GM19099 (cell line): ENCODE data around the gene RASA1.

ENCODE experiments used
- POLR2A ChIP-seq: IDR thresholded peaks from 3 replicates; pipeline ENCODE4 v1.6.1; 2011; ENCODE audit warnings: low read depth; ENCODE audit not compliant: insufficient read length; ENCODE audit errors: extremely low read depth

RASA1 gene

DNA sequence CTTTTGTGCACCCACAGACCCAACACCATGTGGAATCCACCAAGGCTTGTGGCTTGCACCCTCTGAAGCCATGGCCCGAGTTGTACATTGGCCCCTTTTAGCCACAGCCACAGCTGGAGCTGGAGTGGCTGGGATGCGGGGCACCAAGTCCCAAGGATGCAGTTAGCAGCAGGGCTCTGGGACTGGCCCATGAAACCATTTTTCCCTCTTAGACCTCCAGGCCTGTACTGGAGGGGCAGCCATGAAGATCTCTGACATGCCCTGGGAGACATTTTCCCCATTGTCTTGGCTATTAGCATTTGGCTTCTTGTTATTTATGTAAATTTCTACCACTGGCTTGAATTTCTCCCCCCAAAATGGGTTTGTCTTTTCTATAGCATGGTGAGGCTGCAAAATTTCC lies 51.8 kb downstream of the RASA1 start:
- TF ChIP-seq POLR2A = no peak

DNA sequence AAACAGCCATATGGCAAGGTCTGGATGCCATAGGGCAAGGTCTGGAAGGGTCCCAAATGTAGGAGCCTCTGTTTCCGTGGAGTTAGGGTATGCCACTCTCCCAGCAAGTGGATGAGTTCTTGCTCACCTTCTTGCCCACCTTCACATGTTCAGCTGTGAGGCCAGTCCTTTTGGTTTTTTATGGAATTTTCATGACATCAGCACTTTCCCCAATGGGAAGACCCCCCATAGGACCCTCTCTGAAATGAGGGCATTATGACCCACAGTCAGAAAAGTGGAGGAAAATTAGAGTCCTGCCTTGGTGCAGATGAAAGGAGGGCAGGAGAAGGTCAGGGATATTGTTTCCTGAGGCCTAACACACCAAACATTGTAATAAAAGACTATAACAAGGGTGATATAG lies 53.9 kb downstream of the RASA1 start:
- TF ChIP-seq POLR2A = no peak

- TF ChIP-seq POLR2A = no peak
Observed at GRCh38 chr5:87322381-87322780, 54.7 kb downstream of the RASA1 start.

- no peak for TF ChIP-seq POLR2A
Observed at GRCh38 chr5:87327998-87328397, 60.3 kb downstream of the RASA1 start.

DNA sequence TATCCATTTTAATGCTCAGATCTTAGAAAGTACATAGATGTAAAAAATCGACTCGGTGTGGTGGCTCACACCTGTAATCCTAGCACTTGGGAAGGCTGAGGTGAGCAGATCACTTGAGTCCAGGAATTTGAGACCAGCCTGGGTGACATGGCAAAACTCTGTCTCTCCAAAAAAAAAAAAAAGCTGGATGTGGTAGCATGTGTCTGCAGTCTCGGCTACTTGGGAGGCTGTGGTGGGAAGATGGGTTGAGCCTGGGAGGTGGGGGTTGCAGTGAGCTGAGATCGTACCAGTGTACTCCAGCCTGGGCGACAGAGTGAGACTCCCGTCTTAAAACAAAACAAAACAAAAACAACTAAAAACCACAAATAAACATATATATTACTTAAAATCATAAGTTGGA lies 61.4 kb downstream of the RASA1 start:
- no peak for TF ChIP-seq POLR2A

DNA sequence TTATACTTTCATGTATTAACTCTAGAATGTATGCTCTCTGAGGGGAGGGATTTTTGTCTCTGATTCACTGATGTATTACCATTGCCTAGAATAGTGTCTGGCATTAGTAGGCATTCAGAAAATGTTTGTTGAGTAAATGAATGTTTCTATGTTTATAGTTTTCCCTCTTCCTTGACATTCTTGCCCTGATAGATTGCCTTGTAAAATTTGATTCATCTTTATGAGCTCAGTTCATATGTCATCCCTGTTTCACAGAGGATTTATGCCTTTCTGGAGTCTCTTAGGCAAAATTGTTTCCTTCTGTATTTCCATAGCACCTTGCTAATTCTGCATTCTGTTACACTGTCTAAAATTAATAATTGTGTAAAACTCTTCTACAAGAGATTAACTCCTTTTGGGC lies 72.3 kb downstream of the RASA1 start:
- TF ChIP-seq POLR2A = no peak

GRCh38 chr5:87340716-87341115 lies 73.0 kb downstream of the RASA1 start:
- TF ChIP-seq POLR2A = no peak

DNA sequence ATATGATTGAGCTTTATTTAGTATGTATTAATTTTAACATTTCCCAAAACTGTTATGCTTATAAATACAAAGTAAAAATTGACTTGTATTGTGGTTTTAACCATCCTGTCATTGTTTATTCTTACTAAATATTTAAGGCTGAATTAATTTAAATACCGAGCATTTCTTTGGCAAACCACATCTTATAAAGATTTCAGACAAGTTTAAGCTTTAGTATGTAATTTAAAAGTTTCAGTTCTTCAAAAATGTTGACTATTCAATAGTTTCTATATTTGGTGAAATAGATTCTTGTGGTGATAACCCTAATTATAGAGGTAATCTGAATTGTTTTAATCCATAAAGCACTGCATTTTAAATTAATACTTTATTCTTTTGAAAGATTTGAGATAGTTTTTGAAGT lies 79.6 kb downstream of the RASA1 start:
- TF ChIP-seq POLR2A = no peak

DNA sequence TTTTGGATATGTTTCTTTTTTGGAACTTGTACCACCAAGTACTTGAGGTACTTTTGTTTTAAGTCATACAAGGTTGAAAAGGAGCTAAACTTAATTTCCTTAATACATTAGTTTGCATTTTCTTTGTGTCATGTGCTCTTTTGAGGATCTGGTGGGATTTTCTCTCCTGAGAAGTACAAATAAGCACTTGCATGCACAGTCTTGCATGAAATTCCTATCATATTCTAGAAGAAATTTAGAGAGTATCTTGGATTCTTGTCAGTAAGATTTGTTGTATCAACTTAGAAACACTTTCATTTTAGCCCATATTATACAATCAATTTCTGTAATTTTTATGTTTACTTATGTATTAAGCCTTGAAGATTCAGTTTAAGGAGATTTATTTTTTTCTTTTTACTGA lies 80.2 kb downstream of the RASA1 start:
- no peak for TF ChIP-seq POLR2A

DNA sequence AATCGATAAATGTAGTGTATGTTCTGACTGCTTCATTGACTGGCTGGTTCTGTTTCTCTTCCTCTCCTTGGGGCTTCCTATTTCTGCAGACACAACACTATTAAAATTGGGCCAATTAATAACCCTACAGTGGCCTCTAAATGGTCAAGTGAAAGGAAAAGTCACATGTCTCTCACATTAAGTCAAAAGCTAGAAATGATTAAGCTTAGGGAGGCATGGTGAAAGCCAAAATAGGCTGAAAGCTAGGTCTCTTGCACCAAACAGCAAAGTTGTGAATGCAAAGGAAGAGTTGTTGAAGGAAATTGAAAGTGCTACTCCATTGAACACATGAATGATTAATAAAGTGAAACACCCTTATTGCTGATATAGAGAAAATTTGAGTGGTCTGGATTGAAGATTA lies 86.8 kb downstream of the RASA1 start:
- no peak for TF ChIP-seq POLR2A

- TF ChIP-seq POLR2A = no peak
Observed at GRCh38 chr5:87359106-87359505, 91.4 kb downstream of the RASA1 start.

- TF ChIP-seq POLR2A = no peak
Observed at GRCh38 chr5:87360132-87360531, 92.4 kb downstream of the RASA1 start.

DNA sequence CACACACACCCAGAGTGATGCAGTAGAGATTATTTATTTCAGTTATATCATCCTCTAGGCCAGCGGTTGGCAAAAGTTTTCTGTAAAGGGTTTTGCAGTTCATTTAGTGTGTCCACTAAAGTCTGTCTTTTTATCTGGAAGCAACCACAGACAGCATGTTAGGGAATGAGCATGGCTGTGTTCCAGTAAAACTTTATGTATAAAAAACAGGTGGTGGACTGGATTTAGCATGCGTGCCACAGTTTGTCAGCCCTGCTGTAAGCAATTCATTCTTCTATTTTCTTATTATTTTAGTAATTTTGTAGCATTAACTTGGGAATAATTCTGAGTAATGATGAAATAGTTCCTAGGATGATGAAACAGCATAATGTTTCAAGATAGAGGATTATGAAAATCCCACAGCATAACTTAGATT lies 93.4 kb downstream of the RASA1 start:
- no peak for TF ChIP-seq POLR2A

GRCh38 chr5:87361536-87362213 lies 94.0 kb downstream of the RASA1 start:
- no peak for TF ChIP-seq POLR2A

GRCh38 chr5:87367243-87367642 lies 99.6 kb downstream of the RASA1 start:
- no peak for TF ChIP-seq POLR2A

GRCh38 chr5:87368601-87369000 lies 100.9 kb downstream of the RASA1 start:
- TF ChIP-seq POLR2A = no peak

DNA sequence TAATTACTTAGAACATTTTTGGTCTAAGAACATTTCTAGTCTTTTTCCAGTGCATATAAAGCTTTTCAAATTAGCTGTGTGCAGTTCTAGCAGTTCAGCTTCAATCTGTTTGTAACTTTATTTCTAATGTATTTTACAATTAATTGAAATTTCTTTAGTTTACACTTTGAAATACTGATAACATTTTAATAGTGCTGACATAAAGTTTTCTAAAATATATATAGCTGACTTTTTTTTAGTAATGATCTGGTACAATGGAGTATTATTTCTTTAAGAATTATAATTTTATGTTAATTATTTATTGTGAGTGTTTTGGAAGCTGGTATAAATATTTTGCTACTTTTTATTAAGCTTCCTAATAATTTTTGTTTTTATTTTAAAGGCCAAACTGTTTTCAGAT lies 101.7 kb downstream of the RASA1 start:
- TF ChIP-seq POLR2A = no peak
